Kasumi-1 (cell line): ENCODE data around the gene MROH9.

Source experiments
- DNase-seq, 2 experiments: peaks; one replicate each; lab custom pipeline; 2025; lab: John Stamatoyannopoulos, UW

MROH9 gene

DNA sequence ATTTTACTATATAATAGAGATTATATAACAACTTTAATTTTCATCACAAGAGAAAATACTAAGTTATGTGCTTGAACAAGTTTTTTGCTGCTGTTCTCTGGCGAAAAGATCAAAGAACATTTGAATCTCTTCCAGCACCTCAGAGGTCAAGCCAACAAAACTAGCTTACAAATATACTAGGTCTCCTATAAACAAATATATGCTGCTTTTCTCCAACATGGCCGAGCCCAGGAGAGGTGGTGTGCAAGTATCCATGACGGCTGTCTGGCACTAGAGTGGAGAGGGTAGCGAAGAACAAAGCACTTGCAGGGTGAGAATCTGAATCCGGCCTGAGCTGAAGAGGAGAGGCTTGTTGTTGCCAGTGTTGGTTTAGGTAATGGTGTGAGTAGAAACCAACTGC lies 147.9 kb downstream of the MROH9 start:
- DNase-seq, result no peak

- DNase-seq, result no peak
Measured at GRCh38 chr1:171084091-171084490, 148.8 kb downstream of the MROH9 start.

DNA sequence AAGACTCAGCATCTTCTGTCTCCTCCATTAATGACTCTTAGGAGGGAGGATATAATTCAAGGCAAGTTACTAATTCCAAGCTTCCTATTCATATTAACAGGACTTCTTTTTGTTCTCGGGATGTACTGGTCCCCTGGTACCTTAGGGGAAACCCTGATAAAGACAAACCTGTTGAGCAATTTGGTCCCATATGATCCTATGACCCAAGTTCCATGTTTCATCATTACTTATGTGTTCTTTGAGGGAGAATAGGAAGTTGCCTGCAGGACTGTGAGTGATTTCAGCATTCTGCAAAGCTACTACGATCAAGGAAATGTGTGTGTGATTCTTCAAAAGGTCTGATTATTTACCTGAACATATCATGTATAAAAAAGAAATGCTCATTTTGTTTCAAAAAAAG lies 149.5 kb downstream of the MROH9 start:
- no peak for DNase-seq

- no peak for DNase-seq
Measured at GRCh38 chr1:171087896-171088295, 152.6 kb downstream of the MROH9 start.

DNA sequence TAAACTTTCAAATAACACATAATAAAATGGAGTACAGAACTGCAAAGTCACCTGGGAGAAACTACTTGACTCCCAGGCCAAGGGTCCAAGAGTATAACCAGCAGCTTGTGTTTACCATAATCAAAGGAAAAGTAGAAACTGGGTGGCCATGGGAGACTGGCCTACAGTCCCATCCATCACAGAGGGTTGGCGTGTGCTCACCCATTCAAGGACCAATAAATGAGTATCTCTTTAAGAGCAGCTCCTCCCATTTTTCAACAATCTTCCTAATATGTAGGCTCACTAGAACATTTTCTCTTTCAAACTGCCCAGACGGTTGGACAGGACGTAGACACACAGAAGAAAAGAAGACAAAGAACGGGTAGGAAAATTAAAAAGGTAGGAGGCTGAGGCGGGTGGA lies 155.3 kb downstream of the MROH9 start, which contains the start of gene FMO3:
FMO3 (plus strand) TSS at position 302 of the 400 bp plus-strand sequence. CDS start 1,754 bp downstream, outside the sequence.
- no peak for DNase-seq

- DNase-seq, result no peak
Measured at GRCh38 chr1:171103862-171104261, 168.5 kb downstream of the MROH9 start.

DNA sequence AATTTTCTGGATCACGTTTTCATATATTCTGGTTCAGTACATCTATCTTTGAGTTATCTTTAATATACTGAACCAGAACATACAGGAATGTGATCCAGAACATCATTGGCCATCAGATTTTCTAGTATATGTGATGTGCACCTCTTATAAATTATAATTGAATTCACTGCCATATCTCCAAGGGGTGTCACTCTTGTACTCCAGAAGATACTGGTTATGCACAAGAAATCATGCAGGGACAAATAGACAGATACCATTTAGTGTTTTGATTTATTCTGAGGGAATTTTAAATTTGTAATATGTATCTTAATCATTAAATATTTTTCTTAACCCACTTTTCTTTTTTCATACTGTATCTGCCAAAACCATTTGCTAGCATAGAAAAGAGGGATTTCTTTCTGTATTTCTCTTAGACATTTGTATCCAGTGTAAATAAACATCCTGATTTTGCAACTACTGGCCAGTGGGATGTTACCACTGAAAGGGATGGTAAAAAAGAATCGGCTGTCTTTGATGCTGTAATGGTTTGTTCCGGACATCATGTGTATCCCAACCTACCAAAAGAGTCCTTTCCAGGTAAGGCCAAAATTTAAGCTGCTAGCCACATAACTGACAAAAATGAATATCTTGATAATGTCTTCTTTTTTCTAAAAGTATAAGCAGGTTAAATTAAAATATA lies 172.1 kb downstream of the MROH9 start:
- no peak for DNase-seq

DNA sequence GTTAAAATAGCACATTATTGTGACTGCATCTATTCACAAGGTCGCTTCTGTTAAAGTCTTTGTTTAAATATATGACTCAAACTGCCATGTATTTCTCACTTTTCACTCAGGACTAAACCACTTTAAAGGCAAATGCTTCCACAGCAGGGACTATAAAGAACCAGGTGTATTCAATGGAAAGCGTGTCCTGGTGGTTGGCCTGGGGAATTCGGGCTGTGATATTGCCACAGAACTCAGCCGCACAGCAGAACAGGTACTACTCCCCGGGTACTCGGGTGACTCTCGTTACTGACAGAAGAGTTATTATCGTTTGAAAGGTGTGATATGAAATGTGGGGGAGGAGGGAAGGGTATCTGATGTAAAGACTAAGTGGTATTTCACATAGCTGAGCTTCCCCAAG lies 172.6 kb downstream of the MROH9 start:
- DNase-seq, result no peak

GRCh38 chr1:171109966-171110365 lies 174.6 kb downstream of the MROH9 start:
- no peak for DNase-seq

- DNase-seq, result no peak
Measured at GRCh38 chr1:171110621-171111326, 175.4 kb downstream of the MROH9 start.

GRCh38 chr1:171112119-171112518 lies 176.8 kb downstream of the MROH9 start:
- no peak for DNase-seq

GRCh38 chr1:171113382-171113781 lies 178.0 kb downstream of the MROH9 start:
- no peak for DNase-seq
